Astrocyte (in vitro differentiated cells and primary cell): ENCODE measurements around the gene MAN1C1. TPM values are rescaled to one million over a fixed set of nuclear protein-coding genes. Genes with fewer than 3 reads are reported as not detected.

Experiments used
- DNase-seq: peaks from one replicate; pipeline ENCODE4 v3.0.0-alpha.2; 2010; ENCODE audit warnings: low read depth
- FAIRE-seq: peaks from 2 replicates; lab custom pipeline; 2011; peaks lifted over from hg19 to GRCh38; lab: Jason Lieb, UNC
- H2AFZ ChIP-seq: 2 replicates; pipeline ENCODE4 v1.6.0; 2012; ENCODE audit warnings: low read depth, low read length, inconsistent platforms
- H3K27ac ChIP-seq: 2 replicates; pipeline ENCODE4 v1.5.1; 2011; ENCODE audit warnings: low read depth, low read length, inconsistent platforms
- H3K27me3 ChIP-seq: 2 replicates; pipeline ENCODE4 v1.6.0; 2011; ENCODE audit warnings: low read length, inconsistent platforms; ENCODE audit not compliant: insufficient read depth
- H3K36me3 ChIP-seq: 2 replicates; pipeline ENCODE4 v1.5.1; 2011; ENCODE audit warnings: low read length, inconsistent platforms; ENCODE audit not compliant: insufficient read depth
- H3K4me1 ChIP-seq: 2 replicates; pipeline ENCODE4 v1.5.1; 2011; ENCODE audit warnings: low read length, inconsistent platforms; ENCODE audit not compliant: insufficient read depth
- H3K4me2 ChIP-seq: 2 replicates; pipeline ENCODE4 v1.6.0; 2012; ENCODE audit warnings: low read length, inconsistent platforms
- H3K4me3 ChIP-seq: 2 replicates; pipeline ENCODE4 v1.5.1; 2011; ENCODE audit warnings: low read depth, mild to moderate bottlenecking, low read length, inconsistent platforms; ENCODE audit not compliant: insufficient read depth
- H3K79me2 ChIP-seq: 2 replicates; pipeline ENCODE4 v1.6.0; 2012; ENCODE audit warnings: mild to moderate bottlenecking, low read length, inconsistent platforms; ENCODE audit not compliant: insufficient read depth
- H3K9ac ChIP-seq: 2 replicates; pipeline ENCODE4 v1.6.0; 2012; ENCODE audit warnings: mild to moderate bottlenecking, low read length, inconsistent platforms
- H3K9me3 ChIP-seq: 2 replicates; pipeline ENCODE4 v1.5.1; 2012; ENCODE audit warnings: low read depth, mild to moderate bottlenecking, low read length, inconsistent platforms; ENCODE audit not compliant: insufficient read depth
- H4K20me1 ChIP-seq: 2 replicates; pipeline ENCODE4 v1.6.0; 2012; ENCODE audit warnings: low read length, inconsistent platforms; ENCODE audit not compliant: insufficient read depth
- H3K27ac Mint-ChIP-seq: one replicate; pipeline ENCODE4 v1.8.0; 2021; ENCODE audit warnings: mild to moderate bottlenecking, mixed read lengths; ENCODE audit not compliant: unreplicated experiment
- H3K27me3 Mint-ChIP-seq: one replicate; pipeline ENCODE4 v1.8.0; 2021; ENCODE audit warnings: low read depth, mixed read lengths; ENCODE audit not compliant: unreplicated experiment
- H3K36me3 Mint-ChIP-seq: one replicate; pipeline ENCODE4 v1.8.0; 2021; ENCODE audit warnings: low read depth, mixed read lengths; ENCODE audit not compliant: unreplicated experiment
- H3K4me1 Mint-ChIP-seq: one replicate; pipeline ENCODE4 v1.8.0; 2021; ENCODE audit warnings: low read depth, mixed read lengths; ENCODE audit not compliant: unreplicated experiment
- H3K4me3 Mint-ChIP-seq: one replicate; pipeline ENCODE4 v1.8.0; 2021; ENCODE audit warnings: mild to moderate bottlenecking, moderate library complexity, mixed read lengths; ENCODE audit not compliant: unreplicated experiment
- H3K9me3 Mint-ChIP-seq: one replicate; pipeline ENCODE4 v1.8.0; 2021; ENCODE audit warnings: mild to moderate bottlenecking, mixed read lengths; ENCODE audit not compliant: unreplicated experiment
- CTCF ChIP-seq: IDR thresholded peaks from 2 replicates; pipeline ENCODE4 v1.5.1; 2011; ENCODE audit warnings: low read depth, mild to moderate bottlenecking, inconsistent platforms, low read length, moderate library complexity; ENCODE audit not compliant: insufficient read depth
- EZH2 ChIP-seq: IDR thresholded peaks from 2 replicates; pipeline ENCODE4 v1.6.1; 2012; ENCODE audit warnings: mild to moderate bottlenecking, low read length, inconsistent platforms; ENCODE audit not compliant: insufficient read depth
- total RNA-seq: library from RNA; stranded (reverse); gene quantifications from 2 replicates; pipeline ENCODE4 v1.2.1, GENCODE V29; 2021

MAN1C1 gene
- total RNA-seq, 1 donor from 2014 or later: 0.86 TPM

GRCh38 chr1:25808481-25809244 lies 192.1 kb downstream of the MAN1C1 start:
- TF ChIP-seq CTCF (no peak), EZH2 (no peak)
- H3K79me2 ChIP-seq: no peaks in the 10 kb centered on the region
- DNase-seq: no peak
- no peaks in the 10 kb centered on the region for H3K9me3 ChIP-seq
- H3K4me3 Mint-ChIP-seq: no peak overlapping the region
- no peaks in the 10 kb centered on the region for H3K27me3 Mint-ChIP-seq
- peaks cover 5% of the 10 kb centered on the region for H3K36me3 ChIP-seq
- H3K9ac ChIP-seq: no peak overlapping the region
- H3K36me3 Mint-ChIP-seq: peaks cover 15% of the 10 kb centered on the region
- no peak overlapping the region for H2AFZ ChIP-seq
- H4K20me1 ChIP-seq: peaks cover 35% of the 10 kb centered on the region
- H3K4me3 ChIP-seq: no peak overlapping the region
- no peak overlapping the region for H3K27ac Mint-ChIP-seq
- peaks cover 24% of the 10 kb centered on the region for H3K4me1 ChIP-seq
- H3K9me3 Mint-ChIP-seq: peaks cover 2% of the 10 kb centered on the region
- peaks cover 6% of the 10 kb centered on the region for H3K4me1 Mint-ChIP-seq
- no peak overlapping the region for H3K27ac ChIP-seq
- no peaks in the 10 kb centered on the region for H3K27me3 ChIP-seq
- no peak for FAIRE-seq
- H3K4me2 ChIP-seq: no peak overlapping the region

GRCh38 chr1:25809283-25809926 lies 192.8 kb downstream of the MAN1C1 start:
- Mint-ChIP-seq H3K36me3 (peaks cover 13% of the 10 kb centered on the region), H3K4me3 (no peak overlapping the region), H3K4me1 (peaks cover 3% of the 10 kb centered on the region), H3K27ac (no peak overlapping the region), H3K27me3 (no peaks in the 10 kb centered on the region), H3K9me3 (peaks cover 2% of the 10 kb centered on the region)
- Histone ChIP-seq H3K9ac (no peak overlapping the region), H3K9me3 (no peaks in the 10 kb centered on the region), H3K27ac (no peak overlapping the region), H3K4me1 (peaks cover 20% of the 10 kb centered on the region), H3K79me2 (no peaks in the 10 kb centered on the region), H3K36me3 (peaks cover 5% of the 10 kb centered on the region), H4K20me1 (peaks cover 35% of the 10 kb centered on the region), H2AFZ (no peak overlapping the region), H3K4me3 (no peak overlapping the region), H3K27me3 (no peaks in the 10 kb centered on the region), H3K4me2 (no peak overlapping the region)
- DNase-seq (no peak), FAIRE-seq (no peak)
- TF ChIP-seq CTCF: no peak
- no peak for TF ChIP-seq EZH2

GRCh38 chr1:25809929-25810328 lies 193.3 kb downstream of the MAN1C1 start:
- no peak overlapping the region for H3K4me2 ChIP-seq
- peaks cover 34% of the 10 kb centered on the region for H4K20me1 ChIP-seq
- TF ChIP-seq CTCF (no peak), EZH2 (no peak)
- H3K4me3 Mint-ChIP-seq: no peak overlapping the region
- H3K36me3 Mint-ChIP-seq: peaks cover 15% of the 10 kb centered on the region
- no peaks in the 10 kb centered on the region for H3K27me3 Mint-ChIP-seq
- H3K9me3 ChIP-seq: no peaks in the 10 kb centered on the region
- H3K79me2 ChIP-seq: no peaks in the 10 kb centered on the region
- no peak overlapping the region for H3K4me3 ChIP-seq
- FAIRE-seq: no peak
- H3K27ac ChIP-seq: no peak overlapping the region
- no peaks in the 10 kb centered on the region for H3K27me3 ChIP-seq
- no peak overlapping the region for H3K27ac Mint-ChIP-seq
- no peak overlapping the region for H3K9ac ChIP-seq
- no peak for DNase-seq
- no peaks in the 10 kb centered on the region for H3K4me1 Mint-ChIP-seq
- H3K4me1 ChIP-seq: peaks cover 16% of the 10 kb centered on the region
- no peak overlapping the region for H2AFZ ChIP-seq
- peaks cover 2% of the 10 kb centered on the region for H3K9me3 Mint-ChIP-seq
- peaks cover 5% of the 10 kb centered on the region for H3K36me3 ChIP-seq
